Naive thymus-derived CD8-positive, alpha-beta T cell (primary cell): ENCODE measurements around the gene SIPA1L3. TPM values are rescaled to one million over a fixed set of nuclear protein-coding genes. Genes with fewer than 3 reads are reported as not detected.

Experiments used
- ATAC-seq, 2 donors: fragments of 150-1000 bp; cut with Tn5 transposase in 1 of 2; sonication (Bioruptor Pico), chemical (Tn5 transposase) in 1 of 2; 1 replicate in 1 of 2; 2 replicates in 1 of 2; pipeline ENCODE4 v1.10.0; 2021; ENCODE audit warnings: mild to moderate bottlenecking in 2 of 2, moderate library complexity in 2 of 2
- POLR2A ChIA-PET: fragments of 350-600 bp; sonication (Branson Sonifier 250); formaldehyde crosslinking; loops from one replicate; lab custom pipeline; 2021; ENCODE audit warnings: antibody characterized with exemption; lab: Charles Lee
- DNase-seq, 10 donors: peaks; one replicate each; pipeline versions ENCODE4 v3.0.0 to v3.0.0-alpha.2; 2020 to 2022
- H3K27ac Mint-ChIP-seq, 10 donors: one replicate each; pipeline ENCODE4 v1.8.0; 2020 to 2022; ENCODE audit warnings: mild to moderate bottlenecking in 10 of 10, mixed read lengths in 10 of 10, moderate library complexity in 4 of 10, inconsistent platforms in 1 of 10
- H3K27me3 Mint-ChIP-seq, 5 donors: one replicate each; pipeline ENCODE4 v1.8.0; 2021 to 2022; ENCODE audit warnings: mixed read lengths in 5 of 5
- H3K36me3 Mint-ChIP-seq, 3 donors: one replicate each; pipeline ENCODE4 v1.8.0; 2020 to 2022; ENCODE audit warnings: mixed read lengths in 3 of 3, mild to moderate bottlenecking in 2 of 3, inconsistent platforms in 1 of 3
- H3K4me1 Mint-ChIP-seq, 4 donors: one replicate each; pipeline ENCODE4 v1.8.0; 2021 to 2022; ENCODE audit warnings: mixed read lengths in 4 of 4
- H3K4me3 Mint-ChIP-seq, 10 donors: one replicate each; pipeline ENCODE4 v1.8.0; 2020 to 2022; ENCODE audit warnings: mild to moderate bottlenecking in 10 of 10, mixed read lengths in 10 of 10, moderate library complexity in 6 of 10, inconsistent platforms in 1 of 10
- H3K9me3 Mint-ChIP-seq, 9 donors: one replicate each; pipeline ENCODE4 v1.8.0; 2020 to 2022; ENCODE audit warnings: mixed read lengths in 9 of 9, mild to moderate bottlenecking in 3 of 9, inconsistent platforms in 1 of 9, moderate library complexity in 1 of 9
- polyA plus RNA-seq, 3 donors: library from polyadenylated mRNA; unstranded; fragments of 300-500 nt; fragmentation: Illumina TruSeq; gene quantifications; one replicate each; pipeline ENCODE4 v1.2.3, GENCODE V29; 2021
- total RNA-seq, 8 experiments: library from RNA in 2 of 8; stranded (reverse) in 2 of 8; gene quantifications; one replicate each; pipeline ENCODE4 v1.2.3 and lab custom pipeline; 2021 to 2026

Gene SIPA1L3
- total and polyA plus RNA-seq, 5 experiments from 2014 or later, result 0.66 to 34.5 (median 1.6) TPM

DNA sequence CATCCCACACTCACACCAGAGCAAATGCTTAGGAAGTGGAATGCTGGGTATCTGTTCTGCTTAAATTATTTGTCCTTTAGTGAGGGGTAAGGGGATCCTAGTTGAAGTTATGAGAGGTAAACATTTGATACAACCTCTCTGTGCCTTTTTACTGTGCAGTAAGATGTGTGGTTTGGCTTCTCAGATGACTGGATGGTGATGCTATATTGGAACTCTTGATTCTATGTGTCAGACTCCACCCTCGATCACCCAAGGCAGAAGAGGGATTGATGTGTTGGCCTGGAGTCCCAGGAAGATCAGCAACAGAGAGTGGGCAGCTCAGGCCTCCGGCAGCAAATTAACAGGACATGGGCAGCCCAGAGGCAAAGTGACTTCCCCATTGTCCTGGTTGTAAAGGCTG, 66.7 kb downstream of the SIPA1L3 start:
- DNase-seq (no peak), ATAC-seq (no peak)
- POLR2A ChIA-PET, result no interaction called here
- H3K27me3 Mint-ChIP-seq, result no peaks in the 10 kb centered on the region
- H3K4me3 Mint-ChIP-seq, result no peak overlapping the region
- H3K27ac Mint-ChIP-seq, result peak overlapping the region in 1 of 10 donors; percentile 75
- H3K36me3 Mint-ChIP-seq, result peaks cover 20 to 32% (median 24%) of the 10 kb centered on the region in 3 donors
- H3K4me1 Mint-ChIP-seq, result peaks cover 0 to 37% (median 7%) of the 10 kb centered on the region in 4 donors
- peaks cover 5 to 37% (median 26%) of the 10 kb centered on the region in 9 donors for H3K9me3 Mint-ChIP-seq

- H3K4me1 Mint-ChIP-seq, result peaks cover 4 to 45% (median 8%) of the 10 kb centered on the region in 4 donors
- POLR2A ChIA-PET, result no interaction called here
- no peaks in the 10 kb centered on the region for H3K27me3 Mint-ChIP-seq
- H3K4me3 Mint-ChIP-seq, result no peak overlapping the region
- no peak for ATAC-seq
- H3K27ac Mint-ChIP-seq, result peak overlapping the region in 2 of 10 donors; percentile 65 to 68
- no peak for DNase-seq
- peaks cover 13 to 24% (median 18%) of the 10 kb centered on the region in 3 donors for H3K36me3 Mint-ChIP-seq
- H3K9me3 Mint-ChIP-seq, result peaks cover under 1 to 23% (median 17%) of the 10 kb centered on the region in 9 donors
These were observed 68.1 kb downstream of the SIPA1L3 start for GRCh38 chr19:37975071-37975470.

DNA sequence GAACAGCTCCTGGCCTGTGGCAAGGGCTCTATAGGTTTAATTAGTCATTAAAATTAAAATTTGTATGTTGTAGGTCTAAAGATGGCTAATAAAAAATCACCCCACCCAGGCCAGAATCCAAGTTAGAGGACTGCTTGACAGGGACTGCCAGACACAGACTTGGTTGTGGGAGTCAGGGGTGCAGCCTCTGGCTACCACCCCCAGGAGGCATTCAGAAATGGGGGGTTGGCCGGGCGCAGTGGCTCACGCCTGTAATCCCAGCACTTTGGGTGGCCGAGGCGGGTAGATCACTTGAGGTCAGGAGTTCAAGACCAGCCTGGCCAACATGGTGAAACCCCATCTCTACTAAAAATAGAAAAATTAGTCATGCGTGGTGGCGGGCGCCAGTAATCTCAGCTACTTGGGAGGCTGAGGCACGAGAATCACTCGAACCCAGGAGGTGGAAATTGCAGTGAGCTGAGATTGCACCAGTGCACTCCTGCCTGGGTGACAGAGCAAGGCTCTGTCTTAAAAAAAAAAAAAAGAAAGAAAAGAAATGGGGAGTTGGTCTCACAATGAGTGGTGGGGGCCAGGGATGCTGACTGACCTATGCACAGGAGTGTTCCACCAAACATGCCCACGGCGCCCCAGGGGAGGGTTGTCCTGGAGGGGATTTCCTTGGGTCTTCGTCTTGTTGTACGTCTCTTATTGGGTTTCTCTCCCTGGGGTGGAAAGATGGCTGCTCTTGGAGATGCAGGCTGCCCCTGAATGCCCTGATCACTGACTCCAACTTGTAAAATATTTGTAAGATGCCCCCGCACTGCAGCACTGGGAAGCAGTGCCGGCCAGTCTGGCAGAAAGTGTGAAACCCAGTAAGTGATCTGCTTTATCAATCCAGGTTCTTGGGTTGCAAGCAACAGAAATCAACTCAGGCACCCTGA, 68.8 kb downstream of the SIPA1L3 start:
- peak overlapping the region in 2 of 10 donors; percentile 22 to 65 for H3K27ac Mint-ChIP-seq
- peaks cover 0 to 16% (median 12%) of the 10 kb centered on the region in 9 donors for H3K9me3 Mint-ChIP-seq
- H3K4me3 Mint-ChIP-seq, result no peak overlapping the region
- H3K27me3 Mint-ChIP-seq, result no peaks in the 10 kb centered on the region
- POLR2A ChIA-PET, result no interaction called here
- H3K36me3 Mint-ChIP-seq, result peaks cover 12 to 18% (median 16%) of the 10 kb centered on the region in 3 donors
- ATAC-seq (no peak), DNase-seq (no peak)
- H3K4me1 Mint-ChIP-seq, result peaks cover 5 to 52% (median 10%) of the 10 kb centered on the region in 4 donors

DNA sequence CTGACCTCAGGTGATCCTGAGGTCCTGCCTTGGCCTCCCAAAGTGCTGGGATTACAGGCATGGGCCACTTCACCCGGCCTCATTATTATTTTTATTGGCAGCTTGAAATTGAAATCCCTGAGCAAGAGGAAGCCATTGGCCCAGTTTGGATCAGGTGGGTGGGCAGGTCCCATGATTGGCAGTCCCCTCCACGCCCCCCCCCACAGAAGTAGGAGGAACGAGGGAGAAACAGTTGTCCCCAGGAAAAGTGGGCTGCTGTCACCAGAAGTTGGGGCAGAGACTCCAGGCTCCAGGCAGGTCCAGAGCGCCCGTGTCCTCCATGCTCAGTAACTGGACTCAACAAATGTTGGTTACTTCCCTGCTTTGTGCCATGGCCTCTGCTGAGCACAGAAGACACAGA, 70.4 kb downstream of the SIPA1L3 start:
- ATAC-seq, result no peak

GRCh38 chr19:37977992-37978391, 71.0 kb downstream of the SIPA1L3 start:
- Mint-ChIP-seq H3K36me3 (peaks cover 0 to 9% (median 7%) of the 10 kb centered on the region in 3 donors), H3K27ac (peak overlapping the region in 1 of 10 donors; percentile 51), H3K4me3 (no peak overlapping the region), H3K4me1 (peaks cover 9 to 58% (median 10%) of the 10 kb centered on the region in 4 donors), H3K9me3 (peaks cover 0 to 3% (median 0%) of the 10 kb centered on the region in 9 donors), H3K27me3 (no peaks in the 10 kb centered on the region)
- no peak for ATAC-seq
- POLR2A ChIA-PET, result interaction anchor here (1.1 kb wide), 1 partner anchor 55 kb away, joined by 4 read pairs; no protein-coding TSS in a partner anchor
- no peak for DNase-seq

More for the DNA sequence above, 70.4 kb downstream of the SIPA1L3 start:
- Mint-ChIP-seq H3K27me3 (no peaks in the 10 kb centered on the region), H3K4me1 (peaks cover 9 to 56% (median 11%) of the 10 kb centered on the region in 4 donors), H3K4me3 (peak overlapping the region in 1 of 10 donors; percentile 38), H3K9me3 (peaks cover 0 to 3% (median 0%) of the 10 kb centered on the region in 9 donors), H3K36me3 (peaks cover 0 to 9% (median 7%) of the 10 kb centered on the region in 3 donors), H3K27ac (no peak overlapping the region)
- POLR2A ChIA-PET, result no interaction called here
- no peak for DNase-seq

DNA sequence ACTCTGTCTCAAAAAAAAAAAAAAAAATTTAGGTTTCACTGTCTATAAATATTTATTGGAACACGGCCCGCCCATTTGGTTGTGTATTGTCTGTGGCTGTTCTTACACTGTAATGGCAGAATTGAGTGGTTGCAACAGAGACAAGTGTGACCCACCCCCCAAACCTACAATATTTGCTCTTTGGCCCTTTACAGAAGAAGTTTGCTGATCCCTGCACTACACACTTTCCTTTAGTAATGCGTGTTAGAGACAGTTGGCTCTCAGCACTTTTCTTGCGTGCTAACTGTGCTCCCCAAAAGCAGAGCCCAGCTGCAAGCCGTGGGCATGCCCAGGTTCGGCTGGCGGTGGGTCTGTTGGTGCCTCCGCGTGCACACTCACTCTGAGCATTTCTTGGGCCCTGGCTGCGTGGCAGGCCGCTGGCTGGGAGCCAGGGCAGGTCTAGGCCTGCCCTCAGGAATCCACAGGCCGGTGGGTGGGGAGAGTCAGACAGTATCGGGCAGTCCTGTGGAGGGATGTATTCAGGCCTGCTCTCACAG, 72.6 kb downstream of the SIPA1L3 start:
- no peak for ATAC-seq
- H3K9me3 Mint-ChIP-seq, result no peaks in the 10 kb centered on the region
- no peak overlapping the region for H3K4me3 Mint-ChIP-seq
- H3K4me1 Mint-ChIP-seq, result peaks cover 8 to 58% (median 12%) of the 10 kb centered on the region in 4 donors
- H3K27me3 Mint-ChIP-seq, result no peaks in the 10 kb centered on the region
- H3K36me3 Mint-ChIP-seq, result peaks cover 0 to 4% (median 2%) of the 10 kb centered on the region in 3 donors
- POLR2A ChIA-PET, result no interaction called here
- DNase-seq, result no peak
- peak overlapping the region in 1 of 10 donors; percentile 26 for H3K27ac Mint-ChIP-seq

DNA sequence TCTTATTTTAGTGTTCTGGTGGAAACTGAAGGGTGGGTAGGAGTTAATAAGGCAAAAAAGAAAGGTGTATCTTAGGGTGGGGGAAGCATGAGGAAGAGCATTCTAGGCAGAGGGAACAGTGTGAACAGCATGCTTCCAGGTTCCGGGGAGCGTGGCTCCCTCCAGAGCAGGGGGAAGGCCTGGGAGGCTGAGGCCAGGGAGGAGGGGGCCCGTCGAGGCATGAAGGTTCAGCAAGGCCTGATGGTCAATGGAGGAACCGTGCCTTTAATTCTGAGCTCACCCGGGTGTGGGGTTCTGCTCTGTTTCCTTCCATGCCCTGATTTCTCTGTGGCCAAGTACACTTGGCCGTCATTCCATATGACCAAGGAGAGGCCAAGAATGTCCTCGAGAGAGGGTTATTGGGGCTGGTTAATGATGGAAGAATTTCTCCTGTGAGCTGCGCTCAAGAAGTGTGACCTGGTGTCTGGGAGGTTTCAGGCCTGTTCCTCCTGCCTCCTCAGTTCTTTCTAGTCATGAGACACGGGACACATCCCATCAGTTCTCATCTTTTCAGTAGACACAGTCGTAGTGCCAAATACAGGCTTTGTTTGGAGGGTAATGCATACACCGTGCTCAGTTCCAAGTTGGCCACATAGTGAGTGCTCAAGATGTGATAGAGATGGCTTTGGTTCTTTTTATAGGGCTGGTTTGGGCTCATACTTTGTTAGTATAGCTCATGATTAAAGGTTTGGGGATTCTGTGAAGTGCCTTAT, 73.6 kb downstream of the SIPA1L3 start:
- no peak overlapping the region for H3K4me3 Mint-ChIP-seq
- peak overlapping the region in 1 of 10 donors; percentile 5 for H3K27ac Mint-ChIP-seq
- POLR2A ChIA-PET, result no interaction called here

GRCh38 chr19:37981785-37982475, 74.9 kb downstream of the SIPA1L3 start:
- no peaks in the 10 kb centered on the region for H3K27me3 Mint-ChIP-seq
- peaks cover 13 to 65% (median 28%) of the 10 kb centered on the region in 4 donors for H3K4me1 Mint-ChIP-seq
- POLR2A ChIA-PET, result no interaction called here
- no peaks in the 10 kb centered on the region for H3K36me3 Mint-ChIP-seq
- H3K4me3 Mint-ChIP-seq, result no peak overlapping the region
- no peak for ATAC-seq
- H3K9me3 Mint-ChIP-seq, result no peaks in the 10 kb centered on the region
- DNase-seq, result no peak
- no peak overlapping the region for H3K27ac Mint-ChIP-seq

More for the DNA sequence above, 73.6 kb downstream of the SIPA1L3 start:
- no peak for ATAC-seq
- Mint-ChIP-seq H3K9me3 (no peaks in the 10 kb centered on the region), H3K27me3 (no peaks in the 10 kb centered on the region), H3K4me1 (peaks cover 11 to 57% (median 19%) of the 10 kb centered on the region in 4 donors), H3K36me3 (peaks cover 0 to 4% (median 0%) of the 10 kb centered on the region in 3 donors)
- DNase-seq, result no peak

- Mint-ChIP-seq H3K27ac (no peak overlapping the region), H3K36me3 (no peaks in the 10 kb centered on the region)
These were observed 75.6 kb downstream of the SIPA1L3 start for GRCh38 chr19:37982655-37983054.

DNA sequence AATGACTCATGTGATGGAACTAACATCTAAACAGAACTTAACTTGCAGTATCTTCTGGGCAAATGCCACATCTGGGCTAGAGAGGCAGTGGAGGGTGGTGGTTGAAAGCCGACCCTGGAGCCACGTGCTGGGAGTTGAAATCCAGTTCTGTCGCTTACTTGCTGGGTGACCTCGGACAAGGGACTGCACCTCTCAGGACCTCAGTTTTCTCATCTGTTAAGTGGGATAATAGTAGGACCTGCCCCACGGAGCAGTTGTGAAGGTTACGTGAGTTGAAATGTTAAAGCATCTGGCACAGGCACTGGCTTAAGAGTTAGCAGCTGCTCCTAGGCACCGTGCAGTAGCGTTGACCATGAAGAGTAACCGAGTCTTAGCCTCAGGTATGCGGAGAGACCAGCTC, 76.1 kb downstream of the SIPA1L3 start:
- Mint-ChIP-seq H3K27me3 (no peaks in the 10 kb centered on the region), H3K4me3 (no peak overlapping the region), H3K4me1 (peaks cover 13 to 70% (median 28%) of the 10 kb centered on the region in 4 donors), H3K27ac (peak overlapping the region in 2 of 10 donors; percentile 3 to 16), H3K36me3 (no peaks in the 10 kb centered on the region), H3K9me3 (no peaks in the 10 kb centered on the region)
- DNase-seq (no peak), ATAC-seq (no peak)
- POLR2A ChIA-PET, result no interaction called here

More at GRCh38 chr19:37982655-37983054, 75.6 kb downstream of the SIPA1L3 start:
- DNase-seq, result no peak
- peaks cover 13 to 71% (median 28%) of the 10 kb centered on the region in 4 donors for H3K4me1 Mint-ChIP-seq
- H3K4me3 Mint-ChIP-seq, result no peak overlapping the region
- no peak for ATAC-seq
- no peaks in the 10 kb centered on the region for H3K9me3 Mint-ChIP-seq
- no peaks in the 10 kb centered on the region for H3K27me3 Mint-ChIP-seq
- POLR2A ChIA-PET, result no interaction called here

GRCh38 chr19:37983916-37984315, 76.9 kb downstream of the SIPA1L3 start:
- DNase-seq, result no peak
- H3K4me1 Mint-ChIP-seq, result peaks cover 16 to 70% (median 33%) of the 10 kb centered on the region in 4 donors
- peak overlapping the region in 2 of 10 donors; percentile 0 to 82 for H3K27ac Mint-ChIP-seq
- POLR2A ChIA-PET, result no interaction called here
- ATAC-seq, result no peak
- no peaks in the 10 kb centered on the region for H3K36me3 Mint-ChIP-seq
- H3K4me3 Mint-ChIP-seq, result no peak overlapping the region
- H3K27me3 Mint-ChIP-seq, result no peaks in the 10 kb centered on the region
- no peaks in the 10 kb centered on the region for H3K9me3 Mint-ChIP-seq
